CD4-positive, alpha-beta memory T cell (primary cell): ENCODE measurements around the gene EFNA5. TPM values are rescaled to one million over a fixed set of nuclear protein-coding genes. Genes with fewer than 3 reads are reported as not detected.

Source experiments
- CTCF ChIA-PET: fragments of 350-600 bp; sonication (Branson Sonifier 250); formaldehyde crosslinking; loops from one replicate; lab custom pipeline; 2021; ENCODE audit warnings: inconsistent platforms; ENCODE audit not compliant: partially characterized antibody; lab: Charles Lee
- POLR2A ChIA-PET: fragments of 350-600 bp; sonication (Branson Sonifier 250); formaldehyde crosslinking; loops from one replicate; lab custom pipeline; 2021; ENCODE audit not compliant: partially characterized antibody; lab: Charles Lee
- DNase-seq, 5 donors: peaks; one replicate each; pipeline versions ENCODE4 v3.0.0 to v3.0.0-alpha.2; 2020 to 2022; ENCODE audit warnings: mixed read lengths in 1 of 5
- H3K27ac ChIP-seq: one replicate; pipeline ENCODE4 v1.7.0; 2013; ENCODE audit warnings: low read depth, low read length
- H3K27me3 ChIP-seq: 2 replicates; pipeline ENCODE4 v1.7.0; 2013; ENCODE audit warnings: mild to moderate bottlenecking, low read length, moderate library complexity; ENCODE audit not compliant: insufficient read depth
- H3K36me3 ChIP-seq: 2 replicates; pipeline ENCODE4 v1.7.0; 2013; ENCODE audit warnings: mild to moderate bottlenecking, low read length, moderate library complexity; ENCODE audit not compliant: insufficient read depth
- H3K4me1 ChIP-seq: 2 replicates; pipeline ENCODE4 v1.7.0; 2013; ENCODE audit warnings: mild to moderate bottlenecking, low read length, moderate library complexity; ENCODE audit not compliant: insufficient read depth
- H3K4me3 ChIP-seq, 2 donors: one replicate each; pipeline ENCODE4 v1.7.0; 2013; ENCODE audit warnings: low read length in 2 of 2, mild to moderate bottlenecking in 1 of 2
- H3K9me3 ChIP-seq, 2 donors: one replicate each; pipeline ENCODE4 v1.7.0; 2013; ENCODE audit warnings: low read length in 2 of 2, control low read depth in 1 of 2; ENCODE audit not compliant: control insufficient read depth in 1 of 2
- H3K27ac Mint-ChIP-seq, 7 donors: one replicate each; pipeline ENCODE4 v1.8.0; 2020 to 2021; ENCODE audit warnings: mixed read lengths in 7 of 7, mild to moderate bottlenecking in 6 of 7, inconsistent platforms in 3 of 7, moderate library complexity in 3 of 7
- H3K27me3 Mint-ChIP-seq, 2 donors: one replicate each; pipeline ENCODE4 v1.8.0; 2020 to 2021; ENCODE audit warnings: mixed read lengths in 2 of 2
- H3K36me3 Mint-ChIP-seq, 2 donors: one replicate each; pipeline ENCODE4 v1.8.0; 2020 to 2021; ENCODE audit warnings: mixed read lengths in 2 of 2, inconsistent platforms in 1 of 2, mild to moderate bottlenecking in 1 of 2
- H3K4me1 Mint-ChIP-seq, 4 donors: one replicate each; pipeline ENCODE4 v1.8.0; 2020 to 2021; ENCODE audit warnings: mixed read lengths in 4 of 4, mild to moderate bottlenecking in 1 of 4
- H3K4me3 Mint-ChIP-seq, 8 donors: one replicate each; pipeline ENCODE4 v1.8.0; 2020 to 2021; ENCODE audit warnings: mixed read lengths in 8 of 8, mild to moderate bottlenecking in 7 of 8, moderate library complexity in 6 of 8, inconsistent platforms in 3 of 8
- H3K9me3 Mint-ChIP-seq, 8 donors: one replicate each; pipeline ENCODE4 v1.8.0; 2020 to 2021; ENCODE audit warnings: mixed read lengths in 8 of 8, mild to moderate bottlenecking in 5 of 8, inconsistent platforms in 3 of 8, moderate library complexity in 1 of 8
- intact Hi-C: fragments of 100-400 bp; cut with micrococcal nuclease; formaldehyde crosslinking; loops from one replicate; pipeline ENCODE4 v1.15.1; 2023
- polyA plus RNA-seq, 2 donors: library from polyadenylated mRNA; unstranded; fragments of 300-500 nt; fragmentation: Illumina TruSeq; gene quantifications; one replicate each; pipeline ENCODE4 v1.2.3, GENCODE V29; 2021
- total RNA-seq, 2 experiments: library from RNA; stranded (reverse); gene quantifications; one replicate each; pipeline ENCODE4 v1.2.3, GENCODE V29; 2021

Gene EFNA5
- total and polyA plus RNA-seq, 4 experiments from 2014 or later, result not detected

DNA sequence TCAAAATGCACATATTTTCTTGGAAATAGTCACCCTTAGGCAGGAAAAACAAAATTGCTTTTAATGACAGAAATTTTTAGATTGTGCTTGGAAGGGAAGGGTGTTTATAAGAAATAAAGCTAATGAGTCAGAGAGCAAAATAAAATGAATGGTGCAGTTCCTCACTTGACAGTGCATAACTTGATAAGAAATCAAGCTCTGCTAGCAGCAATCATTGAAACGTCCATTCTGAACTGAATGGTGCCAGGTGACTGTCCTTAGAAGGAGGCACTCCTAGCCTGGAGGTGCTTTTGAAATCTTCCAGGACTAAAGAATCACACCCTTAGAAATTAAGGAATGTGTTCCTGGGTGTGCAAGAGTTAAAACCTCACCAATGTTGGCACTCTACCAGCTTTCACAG lies 202.5 kb downstream of the EFNA5 start:
- Mint-ChIP-seq H3K27ac (no peak overlapping the region), H3K9me3 (no peaks in the 10 kb centered on the region), H3K27me3 (peaks cover 0 to 2% of the 10 kb centered on the region in 2 donors), H3K36me3 (no peaks in the 10 kb centered on the region), H3K4me1 (peaks cover 0 to 10% (median 6%) of the 10 kb centered on the region in 4 donors), H3K4me3 (no peak overlapping the region)
- no peaks in the 10 kb centered on the region for H3K4me1 ChIP-seq
- POLR2A ChIA-PET, result no interaction called here
- intact Hi-C loops, result no loop called here
- DNase-seq, result no peak
- CTCF ChIA-PET, result no interaction called here
- H3K9me3 ChIP-seq, result no peaks in the 10 kb centered on the region
- H3K27me3 ChIP-seq, result no peaks in the 10 kb centered on the region
- H3K27ac ChIP-seq, result no peak overlapping the region
- H3K36me3 ChIP-seq, result no peaks in the 10 kb centered on the region
- no peak overlapping the region for H3K4me3 ChIP-seq

DNA sequence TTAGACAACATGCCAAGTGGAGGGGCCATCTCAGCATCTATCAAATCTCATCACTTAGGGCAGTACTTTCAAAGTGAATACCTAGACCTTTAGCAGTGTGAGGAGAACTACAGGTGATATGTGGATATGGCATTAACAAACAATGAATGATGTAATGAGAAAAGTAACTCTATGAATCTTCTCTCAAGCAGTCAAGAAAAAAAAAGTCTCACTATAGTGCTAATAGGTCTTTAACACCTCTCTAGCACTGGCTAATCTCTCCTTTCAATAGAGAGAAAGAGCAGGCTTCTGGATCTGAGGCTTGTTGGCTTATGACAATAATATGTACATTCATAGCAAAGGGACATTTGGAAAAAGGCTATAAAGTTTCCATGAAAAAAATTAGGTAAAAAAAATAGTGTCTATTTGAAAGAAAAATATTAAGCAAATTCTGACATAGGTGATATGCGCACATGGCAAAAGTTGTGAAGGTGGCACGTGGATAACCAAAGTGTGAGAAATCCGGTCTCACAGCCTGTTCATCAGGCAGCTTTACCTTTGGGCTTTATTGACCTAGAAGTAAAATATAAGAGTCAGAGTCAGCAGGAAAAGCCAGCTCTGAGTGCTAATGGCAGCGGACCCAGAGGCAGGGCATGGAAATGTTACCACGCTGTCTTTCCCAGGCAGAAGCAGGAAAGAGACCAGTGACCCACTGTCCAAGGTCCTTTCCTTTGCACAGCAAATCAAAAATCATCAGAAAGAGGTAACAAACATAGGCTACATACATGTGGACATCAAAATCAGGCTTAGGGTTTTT lies 203.4 kb downstream of the EFNA5 start:
- no peaks in the 10 kb centered on the region for H3K9me3 ChIP-seq
- no peak overlapping the region for H3K4me3 ChIP-seq
- H3K27me3 Mint-ChIP-seq, result no peaks in the 10 kb centered on the region
- ChIA-PET CTCF (no interaction called here), POLR2A (no interaction called here)
- no peaks in the 10 kb centered on the region for H3K4me1 ChIP-seq
- no peak overlapping the region for H3K27ac Mint-ChIP-seq
- no peak overlapping the region for H3K27ac ChIP-seq
- H3K4me1 Mint-ChIP-seq, result peaks cover 0 to 10% (median 6%) of the 10 kb centered on the region in 4 donors
- H3K9me3 Mint-ChIP-seq, result no peaks in the 10 kb centered on the region
- no peaks in the 10 kb centered on the region for H3K36me3 ChIP-seq
- no peak for DNase-seq
- intact Hi-C loops, result no loop called here
- H3K27me3 ChIP-seq, result no peaks in the 10 kb centered on the region
- no peak overlapping the region for H3K4me3 Mint-ChIP-seq
- no peaks in the 10 kb centered on the region for H3K36me3 Mint-ChIP-seq

DNA sequence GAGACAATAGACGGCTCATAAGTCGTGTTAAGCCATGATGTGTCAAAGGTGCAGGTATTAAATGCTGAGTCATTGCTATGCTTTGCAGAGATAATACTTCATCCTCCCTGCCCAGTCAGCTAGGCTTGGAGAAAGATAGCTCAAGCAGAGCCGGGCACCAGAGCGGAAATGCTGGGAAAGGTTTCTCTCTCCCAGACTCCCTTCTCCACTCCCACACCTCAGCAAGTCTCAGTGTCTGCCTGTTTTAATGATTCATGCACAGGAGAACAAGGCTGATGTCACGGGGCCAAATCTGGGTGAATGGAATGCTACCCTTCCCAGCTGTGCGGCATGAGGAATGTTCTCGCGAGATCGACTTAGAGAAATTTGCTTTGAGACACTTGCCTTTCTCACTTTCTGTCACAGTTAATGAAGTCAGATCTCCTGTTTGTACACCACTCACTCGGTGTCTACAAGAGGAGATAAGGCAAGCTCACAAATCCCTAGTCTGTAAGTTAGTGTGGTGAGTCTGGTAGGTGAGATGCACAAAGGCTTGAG lies 204.4 kb downstream of the EFNA5 start:
- no peaks in the 10 kb centered on the region for H3K4me1 ChIP-seq
- POLR2A ChIA-PET, result no interaction called here
- no peak overlapping the region for H3K27ac ChIP-seq
- peaks cover 0 to 10% (median 6%) of the 10 kb centered on the region in 4 donors for H3K4me1 Mint-ChIP-seq
- intact Hi-C loops, result no loop called here
- DNase-seq, result no peak
- no peaks in the 10 kb centered on the region for H3K36me3 ChIP-seq
- no peak overlapping the region for H3K4me3 ChIP-seq
- H3K36me3 Mint-ChIP-seq, result no peaks in the 10 kb centered on the region
- no peak overlapping the region for H3K27ac Mint-ChIP-seq
- no peaks in the 10 kb centered on the region for H3K27me3 Mint-ChIP-seq
- H3K4me3 Mint-ChIP-seq, result no peak overlapping the region
- CTCF ChIA-PET, result no interaction called here
- no peaks in the 10 kb centered on the region for H3K9me3 Mint-ChIP-seq
- no peaks in the 10 kb centered on the region for H3K27me3 ChIP-seq
- no peaks in the 10 kb centered on the region for H3K9me3 ChIP-seq

DNA sequence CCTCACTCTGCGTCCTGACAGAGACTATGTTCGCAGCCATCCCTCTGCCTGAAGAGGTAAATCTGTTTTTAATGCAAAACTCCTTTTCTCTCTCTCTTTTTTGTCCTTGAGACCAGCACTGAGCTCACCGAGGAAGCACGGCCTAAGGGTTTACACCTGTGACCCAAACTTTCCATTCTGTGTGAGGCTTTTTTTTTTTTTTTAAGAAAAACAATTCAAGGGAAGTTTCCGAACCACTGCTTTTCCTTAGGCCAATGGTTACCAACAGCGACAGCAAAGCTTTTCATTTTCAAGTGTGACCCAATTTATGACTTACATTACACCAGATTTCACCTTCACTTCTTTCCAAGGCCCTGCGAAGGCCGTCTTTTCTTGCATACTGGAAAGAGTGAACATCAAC lies 205.9 kb downstream of the EFNA5 start:
- peaks cover 0 to 1% of the 10 kb centered on the region in 2 donors for H3K27me3 Mint-ChIP-seq
- H3K36me3 Mint-ChIP-seq, result no peaks in the 10 kb centered on the region

DNA sequence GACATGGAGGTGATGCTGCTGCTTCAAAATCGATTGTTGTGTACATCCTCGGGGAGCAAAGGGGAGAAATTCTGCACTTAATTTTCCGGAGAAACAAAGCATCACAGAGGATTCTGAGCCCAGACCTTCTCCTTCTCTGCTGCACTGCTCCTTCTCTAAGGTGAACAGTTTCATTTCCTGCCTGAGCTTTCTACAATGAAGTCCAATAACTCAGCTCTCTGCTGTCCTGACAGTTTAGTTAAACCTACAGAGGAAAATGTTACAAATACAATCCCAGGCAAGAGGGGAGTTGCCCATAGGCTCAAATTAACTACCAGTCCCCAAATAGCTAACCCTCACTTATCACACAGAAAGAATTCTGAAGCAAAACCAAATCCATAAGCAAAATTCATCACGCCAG lies 206.3 kb downstream of the EFNA5 start:
- peak overlapping the region in 2 of 7 donors; percentile 2 to 4 for H3K27ac Mint-ChIP-seq
- Histone ChIP-seq H3K4me3 (no peak overlapping the region), H3K27me3 (no peaks in the 10 kb centered on the region), H3K27ac (no peak overlapping the region), H3K9me3 (no peaks in the 10 kb centered on the region), H3K36me3 (no peaks in the 10 kb centered on the region), H3K4me1 (no peaks in the 10 kb centered on the region)
- intact Hi-C loops, result no loop called here
- POLR2A ChIA-PET, result no interaction called here
- peaks cover 0 to 2% of the 10 kb centered on the region in 2 donors for H3K27me3 Mint-ChIP-seq
- peak overlapping the region in 3 of 8 donors; percentile 1 to 53 (median 31) for H3K4me3 Mint-ChIP-seq
- H3K9me3 Mint-ChIP-seq, result no peaks in the 10 kb centered on the region
- CTCF ChIA-PET, result no interaction called here
- no peaks in the 10 kb centered on the region for H3K36me3 Mint-ChIP-seq
- peaks cover 0 to 7% (median 3%) of the 10 kb centered on the region in 4 donors for H3K4me1 Mint-ChIP-seq
- no peak for DNase-seq

More for the DNA sequence above, 205.9 kb downstream of the EFNA5 start:
- Mint-ChIP-seq H3K9me3 (no peaks in the 10 kb centered on the region), H3K4me1 (peaks cover 0 to 10% (median 6%) of the 10 kb centered on the region in 4 donors), H3K27ac (peak overlapping the region in 1 of 7 donors; percentile 2), H3K4me3 (peak overlapping the region in 2 of 8 donors; percentile 1 to 53)
- Histone ChIP-seq H3K36me3 (no peaks in the 10 kb centered on the region), H3K4me3 (no peak overlapping the region), H3K27me3 (no peaks in the 10 kb centered on the region), H3K27ac (no peak overlapping the region), H3K9me3 (no peaks in the 10 kb centered on the region), H3K4me1 (no peaks in the 10 kb centered on the region)
- ChIA-PET CTCF (no interaction called here), POLR2A (no interaction called here)
- intact Hi-C loops, result no loop called here
- no peak for DNase-seq

DNA sequence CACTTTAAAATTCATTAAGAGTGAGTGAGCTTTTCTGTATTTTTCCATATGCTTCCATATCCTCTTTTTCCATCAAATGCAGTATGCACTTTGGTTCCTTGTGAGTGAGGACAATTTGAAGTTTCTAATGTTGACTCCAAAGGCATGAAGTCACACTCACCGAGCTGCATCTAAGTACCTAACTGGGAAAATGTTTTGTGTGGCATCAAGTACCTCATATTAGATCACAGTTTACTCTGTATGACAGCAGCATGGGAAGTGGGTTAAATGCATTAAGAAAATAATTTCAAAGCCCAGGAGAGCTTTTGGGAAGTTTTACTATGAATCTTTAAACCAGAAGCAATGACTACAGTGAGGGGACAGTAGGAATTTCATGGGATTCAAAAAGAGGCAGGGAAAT lies 207.0 kb downstream of the EFNA5 start:
- no peak overlapping the region for H3K4me3 Mint-ChIP-seq
- no peak for DNase-seq
- Histone ChIP-seq H3K9me3 (no peaks in the 10 kb centered on the region), H3K36me3 (no peaks in the 10 kb centered on the region), H3K27me3 (no peaks in the 10 kb centered on the region), H3K4me3 (no peak overlapping the region), H3K27ac (no peak overlapping the region), H3K4me1 (no peaks in the 10 kb centered on the region)
- H3K36me3 Mint-ChIP-seq, result no peaks in the 10 kb centered on the region
- peaks cover 0 to 4% of the 10 kb centered on the region in 2 donors for H3K27me3 Mint-ChIP-seq
- ChIA-PET CTCF (no interaction called here), POLR2A (no interaction called here)
- intact Hi-C loops, result no loop called here
- H3K9me3 Mint-ChIP-seq, result no peaks in the 10 kb centered on the region
- no peaks in the 10 kb centered on the region for H3K4me1 Mint-ChIP-seq
- H3K27ac Mint-ChIP-seq, result no peak overlapping the region

DNA sequence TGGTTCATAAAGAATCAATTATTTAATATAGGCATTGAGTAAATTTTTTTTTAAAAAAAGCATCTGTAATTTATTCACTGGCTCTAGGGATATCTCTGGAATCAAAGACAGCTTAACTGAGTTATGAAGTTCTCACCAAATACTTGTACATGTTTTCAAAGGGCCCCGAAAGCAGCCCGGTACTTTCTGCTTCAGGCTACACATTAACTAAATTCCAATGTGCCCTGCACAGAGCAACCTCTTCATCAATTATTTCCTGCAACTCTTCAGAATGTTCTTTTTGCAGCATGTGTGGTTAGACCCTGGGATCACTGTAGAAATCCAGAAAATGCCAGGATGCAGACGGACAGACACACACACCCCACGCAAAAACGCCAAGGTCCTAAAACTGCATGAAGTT lies 209.0 kb downstream of the EFNA5 start:
- Histone ChIP-seq H3K36me3 (no peaks in the 10 kb centered on the region), H3K4me1 (no peaks in the 10 kb centered on the region), H3K9me3 (no peaks in the 10 kb centered on the region), H3K27me3 (no peaks in the 10 kb centered on the region), H3K27ac (no peak overlapping the region), H3K4me3 (no peak overlapping the region)
- Mint-ChIP-seq H3K27me3 (peaks cover 0 to 4% of the 10 kb centered on the region in 2 donors), H3K9me3 (no peaks in the 10 kb centered on the region), H3K4me1 (no peaks in the 10 kb centered on the region), H3K36me3 (no peaks in the 10 kb centered on the region), H3K27ac (no peak overlapping the region), H3K4me3 (no peak overlapping the region)
- DNase-seq, result no peak
- ChIA-PET CTCF (no interaction called here), POLR2A (no interaction called here)
- intact Hi-C loops, result no loop called here
